Endothelial cell (in vitro differentiated cells): ENCODE results near the gene ANXA1. TPM values are rescaled to one million over a fixed set of nuclear protein-coding genes. Genes with fewer than 3 reads are reported as not detected.
"Not testable (repeated sequence)": the region's sequence is repeated elsewhere in the genome, so short reads cannot be mapped to it uniquely, and the experiment has no call there.

Experiments used
- DNase-seq: peaks from one replicate; pipeline ENCODE4 v3.0.0; 2021; ENCODE audit warnings: low spot score
- H3K27ac Mint-ChIP-seq: one replicate; pipeline ENCODE4 v1.8.0; 2021; ENCODE audit warnings: mixed read lengths, inconsistent platforms; ENCODE audit not compliant: unreplicated experiment
- H3K27me3 Mint-ChIP-seq: one replicate; pipeline ENCODE4 v1.8.0; 2021; ENCODE audit warnings: mild to moderate bottlenecking, moderate library complexity, mixed read lengths, inconsistent platforms; ENCODE audit not compliant: unreplicated experiment
- H3K36me3 Mint-ChIP-seq: one replicate; pipeline ENCODE4 v1.8.0; 2021; ENCODE audit warnings: mild to moderate bottlenecking, low read depth, mixed read lengths, inconsistent platforms; ENCODE audit not compliant: unreplicated experiment
- H3K4me1 Mint-ChIP-seq: one replicate; pipeline ENCODE4 v1.8.0; 2021; ENCODE audit warnings: mild to moderate bottlenecking, mixed read lengths, inconsistent platforms; ENCODE audit not compliant: unreplicated experiment
- H3K4me3 Mint-ChIP-seq: one replicate; pipeline ENCODE4 v1.8.0; 2021; ENCODE audit warnings: mild to moderate bottlenecking, mixed read lengths, inconsistent platforms; ENCODE audit not compliant: unreplicated experiment
- H3K9me3 Mint-ChIP-seq: one replicate; pipeline ENCODE4 v1.8.0; 2021; ENCODE audit warnings: mixed read lengths, inconsistent platforms; ENCODE audit not compliant: unreplicated experiment
- CTCF ChIP-seq: fragments of 200-600 bp; sonication (generic); IDR thresholded peaks from one replicate; pipeline ENCODE4 v1.5.0; 2021; ENCODE audit warnings: antibody characterized with exemption; ENCODE audit not compliant: unreplicated experiment
- total RNA-seq: library from RNA; stranded (reverse); fragmentation: NEBNext Ultra II Directional; extraction: Animal tissue kit (Norgen Biotek cat#: 25700); gene quantifications from one replicate; pipeline ENCODE4 v1.2.1, GENCODE V29; 2021; ENCODE audit not compliant: unreplicated experiment

Gene ANXA1
- total RNA-seq, 1 donor from 2014 or later = 43.3 TPM

GRCh38 chr9:73179589-73179988 lies 27.9 kb downstream of the ANXA1 start:
- no peak for DNase-seq

GRCh38 chr9:73180403-73180802 lies 28.7 kb downstream of the ANXA1 start:
- no peak overlapping the region for H3K4me3 Mint-ChIP-seq
- DNase-seq = no peak

More at GRCh38 chr9:73179589-73179988, 27.9 kb downstream of the ANXA1 start:
- Mint-ChIP-seq H3K27me3 (no peaks in the 10 kb centered on the region), H3K9me3 (no peaks in the 10 kb centered on the region), H3K4me1 (no peaks in the 10 kb centered on the region), H3K4me3 (no peak overlapping the region), H3K36me3 (no peaks in the 10 kb centered on the region), H3K27ac (no peak overlapping the region)
- no peak for TF ChIP-seq CTCF

GRCh38 chr9:73182928-73183327 lies 31.3 kb downstream of the ANXA1 start:
- no peak for DNase-seq
- Mint-ChIP-seq H3K4me1 (no peaks in the 10 kb centered on the region), H3K27me3 (no peaks in the 10 kb centered on the region), H3K27ac (no peak overlapping the region), H3K36me3 (no peaks in the 10 kb centered on the region), H3K9me3 (no peaks in the 10 kb centered on the region), H3K4me3 (no peak overlapping the region)
- no peak for TF ChIP-seq CTCF

More at GRCh38 chr9:73180403-73180802, 28.7 kb downstream of the ANXA1 start:
- no peaks in the 10 kb centered on the region for H3K4me1 Mint-ChIP-seq
- H3K36me3 Mint-ChIP-seq = no peaks in the 10 kb centered on the region
- H3K27me3 Mint-ChIP-seq = no peaks in the 10 kb centered on the region
- no peak overlapping the region for H3K27ac Mint-ChIP-seq
- no peak for TF ChIP-seq CTCF
- H3K9me3 Mint-ChIP-seq = no peaks in the 10 kb centered on the region

GRCh38 chr9:73183428-73183827 lies 31.8 kb downstream of the ANXA1 start:
- Mint-ChIP-seq H3K27me3 (no peaks in the 10 kb centered on the region), H3K4me1 (no peaks in the 10 kb centered on the region), H3K9me3 (no peaks in the 10 kb centered on the region), H3K36me3 (no peaks in the 10 kb centered on the region), H3K27ac (no peak overlapping the region), H3K4me3 (no peak overlapping the region)
- no peak for TF ChIP-seq CTCF
- no peak for DNase-seq

GRCh38 chr9:73183917-73184861 lies 32.5 kb downstream of the ANXA1 start:
- Mint-ChIP-seq H3K9me3 (no peaks in the 10 kb centered on the region), H3K4me1 (no peaks in the 10 kb centered on the region), H3K36me3 (no peaks in the 10 kb centered on the region), H3K27me3 (no peaks in the 10 kb centered on the region), H3K27ac (no peak overlapping the region), H3K4me3 (no peak overlapping the region)
- TF ChIP-seq CTCF = peak; percentile 84
- DNase-seq = no peak

GRCh38 chr9:73191109-73191508 lies 39.4 kb downstream of the ANXA1 start:
- H3K27ac Mint-ChIP-seq, H3K27me3 Mint-ChIP-seq, H3K36me3 Mint-ChIP-seq, H3K9me3 Mint-ChIP-seq, H3K4me3 Mint-ChIP-seq, DNase-seq, H3K4me1 Mint-ChIP-seq: not testable (repeated sequence)
